GM23338 (cell line): ENCODE measurements around the gene SHISA8.

Experiments used
- CREB1 ChIP-seq: fragments of 250-450 bp; sonication (Bioruptor Pico); IDR thresholded peaks from 2 replicates; pipeline ENCODE4 v1.5.0; 2020; ENCODE audit warnings: low read depth, mild to moderate bottlenecking, moderate library complexity
- EZH2 ChIP-seq: fragments of 200-600 bp; sonication (generic); IDR thresholded peaks from one replicate; pipeline ENCODE4 v1.8.0; 2017; ENCODE audit warnings: antibody characterized with exemption, mild to moderate bottlenecking, low read depth; ENCODE audit not compliant: unreplicated experiment
- EZH2phosphoT487 ChIP-seq: fragments of 200-600 bp; sonication (generic); IDR thresholded peaks from one replicate; pipeline ENCODE4 v1.8.1; 2018; ENCODE audit warnings: antibody characterized with exemption; ENCODE audit not compliant: unreplicated experiment
- JUNB ChIP-seq: IDR thresholded peaks from one replicate; pipeline ENCODE4 v1.6.1; 2016; ENCODE audit warnings: antibody characterized with exemption; ENCODE audit not compliant: unreplicated experiment
- NANOG ChIP-seq: IDR thresholded peaks from 2 replicates; pipeline ENCODE4 v1.6.1; 2016; ENCODE audit warnings: antibody characterized with exemption, borderline replicate concordance
- POLR2AphosphoS5 ChIP-seq: IDR thresholded peaks from 2 replicates; pipeline ENCODE4 v1.6.1; 2016; ENCODE audit warnings: antibody characterized with exemption, low read depth
- STAT1 ChIP-seq: IDR thresholded peaks from one replicate; pipeline ENCODE4 v1.6.1; 2016; ENCODE audit warnings: antibody characterized with exemption; ENCODE audit not compliant: unreplicated experiment
- ZNF114 ChIP-seq: fragments of 250-450 bp; sonication (Bioruptor Pico); IDR thresholded peaks from 2 replicates; pipeline ENCODE4 v1.5.0; 2020; ENCODE audit warnings: mild to moderate bottlenecking, moderate library complexity
- TF ChIP-seq, protein P1 (sequence below), 2 experiments: fragments of 200-600 bp in 1 of 2; sonication (generic) in 1 of 2; conservative IDR thresholded peaks; 2 replicates each; pipeline versions ENCODE4 v1.5.1 to v1.6.1; 2016 to 2017; ENCODE audit warnings: antibody characterized with exemption in 2 of 2, low read depth in 2 of 2, mild to moderate bottlenecking in 2 of 2, moderate library complexity in 1 of 2
- TF ChIP-seq, protein P2 (sequence below): IDR thresholded peaks from one replicate; pipeline ENCODE4 v1.6.1; 2018; ENCODE audit warnings: antibody characterized with exemption; ENCODE audit not compliant: unreplicated experiment
- TF ChIP-seq, protein P3 (sequence below): IDR thresholded peaks from 2 replicates; pipeline ENCODE4 v1.6.1; 2016; ENCODE audit warnings: antibody characterized with exemption
- TF ChIP-seq, protein P4 (sequence below): fragments of 250-450 bp; sonication (Bioruptor Pico); IDR thresholded peaks from 2 replicates; pipeline ENCODE4 v1.5.0; 2020; ENCODE audit warnings: mild to moderate bottlenecking, moderate library complexity

DNA sequence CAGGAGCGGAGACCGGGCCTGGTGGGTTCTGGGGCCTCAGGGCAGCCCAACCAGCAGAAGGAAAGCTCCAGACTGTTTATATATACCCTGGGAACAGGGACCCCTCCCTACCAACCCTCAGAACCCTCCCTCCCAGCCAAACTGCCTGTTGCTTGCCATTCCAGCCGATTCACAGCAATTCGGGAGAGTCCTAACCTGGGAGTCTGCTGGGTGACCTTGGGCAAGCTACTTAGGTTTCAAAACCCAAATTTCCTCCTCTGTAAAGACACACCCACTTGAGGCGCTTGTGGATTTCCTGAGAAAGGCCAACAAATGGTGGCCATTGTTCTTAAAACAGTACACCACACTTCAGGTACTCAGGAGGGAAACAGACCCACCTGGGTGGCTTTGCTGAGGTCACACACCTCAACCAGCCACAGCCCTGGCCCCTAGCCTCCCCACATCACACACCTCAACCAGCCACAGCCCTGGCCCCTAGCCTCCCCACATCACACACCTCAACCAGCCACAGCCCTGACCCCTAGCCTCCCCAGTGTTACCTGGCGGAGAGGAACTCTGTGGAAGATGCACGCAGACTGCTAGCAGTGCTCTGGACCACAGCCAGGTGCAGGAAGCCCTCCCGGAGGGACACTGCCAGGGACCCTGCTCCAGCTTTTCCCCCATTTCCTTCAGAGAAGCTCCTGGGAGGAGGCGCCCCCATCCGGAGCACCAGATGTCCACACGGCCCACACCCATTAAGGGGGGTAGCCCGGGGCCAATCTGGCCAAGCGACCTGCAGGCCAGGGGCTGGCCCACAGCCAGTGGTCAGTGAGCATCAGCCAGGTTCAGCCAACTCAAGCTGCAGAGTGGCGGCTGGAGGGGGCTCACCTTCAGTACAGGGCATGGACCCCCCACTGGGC is 6.2 kb downstream of the SHISA8 start:
- TF ChIP-seq, protein P1, sequence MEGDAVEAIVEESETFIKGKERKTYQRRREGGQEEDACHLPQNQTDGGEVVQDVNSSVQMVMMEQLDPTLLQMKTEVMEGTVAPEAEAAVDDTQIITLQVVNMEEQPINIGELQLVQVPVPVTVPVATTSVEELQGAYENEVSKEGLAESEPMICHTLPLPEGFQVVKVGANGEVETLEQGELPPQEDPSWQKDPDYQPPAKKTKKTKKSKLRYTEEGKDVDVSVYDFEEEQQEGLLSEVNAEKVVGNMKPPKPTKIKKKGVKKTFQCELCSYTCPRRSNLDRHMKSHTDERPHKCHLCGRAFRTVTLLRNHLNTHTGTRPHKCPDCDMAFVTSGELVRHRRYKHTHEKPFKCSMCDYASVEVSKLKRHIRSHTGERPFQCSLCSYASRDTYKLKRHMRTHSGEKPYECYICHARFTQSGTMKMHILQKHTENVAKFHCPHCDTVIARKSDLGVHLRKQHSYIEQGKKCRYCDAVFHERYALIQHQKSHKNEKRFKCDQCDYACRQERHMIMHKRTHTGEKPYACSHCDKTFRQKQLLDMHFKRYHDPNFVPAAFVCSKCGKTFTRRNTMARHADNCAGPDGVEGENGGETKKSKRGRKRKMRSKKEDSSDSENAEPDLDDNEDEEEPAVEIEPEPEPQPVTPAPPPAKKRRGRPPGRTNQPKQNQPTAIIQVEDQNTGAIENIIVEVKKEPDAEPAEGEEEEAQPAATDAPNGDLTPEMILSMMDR (conservative IDR thresholded peaks at IDR 0.05; ENCODE audit: low read depth in 2 of 2): peak; percentile 20 to 48; a peak in 2 of 4 replicates
- no peak for TF ChIP-seq EZH2
- TF ChIP-seq JUNB: no peak
- no peak; the same call in 1 of the 2 replicates for TF ChIP-seq POLR2AphosphoS5
- TF ChIP-seq STAT1: no peak
- no peak for TF ChIP-seq EZH2phosphoT487
- TF ChIP-seq, protein P2, sequence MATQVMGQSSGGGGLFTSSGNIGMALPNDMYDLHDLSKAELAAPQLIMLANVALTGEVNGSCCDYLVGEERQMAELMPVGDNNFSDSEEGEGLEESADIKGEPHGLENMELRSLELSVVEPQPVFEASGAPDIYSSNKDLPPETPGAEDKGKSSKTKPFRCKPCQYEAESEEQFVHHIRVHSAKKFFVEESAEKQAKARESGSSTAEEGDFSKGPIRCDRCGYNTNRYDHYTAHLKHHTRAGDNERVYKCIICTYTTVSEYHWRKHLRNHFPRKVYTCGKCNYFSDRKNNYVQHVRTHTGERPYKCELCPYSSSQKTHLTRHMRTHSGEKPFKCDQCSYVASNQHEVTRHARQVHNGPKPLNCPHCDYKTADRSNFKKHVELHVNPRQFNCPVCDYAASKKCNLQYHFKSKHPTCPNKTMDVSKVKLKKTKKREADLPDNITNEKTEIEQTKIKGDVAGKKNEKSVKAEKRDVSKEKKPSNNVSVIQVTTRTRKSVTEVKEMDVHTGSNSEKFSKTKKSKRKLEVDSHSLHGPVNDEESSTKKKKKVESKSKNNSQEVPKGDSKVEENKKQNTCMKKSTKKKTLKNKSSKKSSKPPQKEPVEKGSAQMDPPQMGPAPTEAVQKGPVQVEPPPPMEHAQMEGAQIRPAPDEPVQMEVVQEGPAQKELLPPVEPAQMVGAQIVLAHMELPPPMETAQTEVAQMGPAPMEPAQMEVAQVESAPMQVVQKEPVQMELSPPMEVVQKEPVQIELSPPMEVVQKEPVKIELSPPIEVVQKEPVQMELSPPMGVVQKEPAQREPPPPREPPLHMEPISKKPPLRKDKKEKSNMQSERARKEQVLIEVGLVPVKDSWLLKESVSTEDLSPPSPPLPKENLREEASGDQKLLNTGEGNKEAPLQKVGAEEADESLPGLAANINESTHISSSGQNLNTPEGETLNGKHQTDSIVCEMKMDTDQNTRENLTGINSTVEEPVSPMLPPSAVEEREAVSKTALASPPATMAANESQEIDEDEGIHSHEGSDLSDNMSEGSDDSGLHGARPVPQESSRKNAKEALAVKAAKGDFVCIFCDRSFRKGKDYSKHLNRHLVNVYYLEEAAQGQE: no peak
- TF ChIP-seq, protein P3, sequence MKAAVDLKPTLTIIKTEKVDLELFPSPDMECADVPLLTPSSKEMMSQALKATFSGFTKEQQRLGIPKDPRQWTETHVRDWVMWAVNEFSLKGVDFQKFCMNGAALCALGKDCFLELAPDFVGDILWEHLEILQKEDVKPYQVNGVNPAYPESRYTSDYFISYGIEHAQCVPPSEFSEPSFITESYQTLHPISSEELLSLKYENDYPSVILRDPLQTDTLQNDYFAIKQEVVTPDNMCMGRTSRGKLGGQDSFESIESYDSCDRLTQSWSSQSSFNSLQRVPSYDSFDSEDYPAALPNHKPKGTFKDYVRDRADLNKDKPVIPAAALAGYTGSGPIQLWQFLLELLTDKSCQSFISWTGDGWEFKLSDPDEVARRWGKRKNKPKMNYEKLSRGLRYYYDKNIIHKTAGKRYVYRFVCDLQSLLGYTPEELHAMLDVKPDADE: no peak
- no peak for TF ChIP-seq CREB1 (CRISPR knock-in tag)
- TF ChIP-seq, protein P4, sequence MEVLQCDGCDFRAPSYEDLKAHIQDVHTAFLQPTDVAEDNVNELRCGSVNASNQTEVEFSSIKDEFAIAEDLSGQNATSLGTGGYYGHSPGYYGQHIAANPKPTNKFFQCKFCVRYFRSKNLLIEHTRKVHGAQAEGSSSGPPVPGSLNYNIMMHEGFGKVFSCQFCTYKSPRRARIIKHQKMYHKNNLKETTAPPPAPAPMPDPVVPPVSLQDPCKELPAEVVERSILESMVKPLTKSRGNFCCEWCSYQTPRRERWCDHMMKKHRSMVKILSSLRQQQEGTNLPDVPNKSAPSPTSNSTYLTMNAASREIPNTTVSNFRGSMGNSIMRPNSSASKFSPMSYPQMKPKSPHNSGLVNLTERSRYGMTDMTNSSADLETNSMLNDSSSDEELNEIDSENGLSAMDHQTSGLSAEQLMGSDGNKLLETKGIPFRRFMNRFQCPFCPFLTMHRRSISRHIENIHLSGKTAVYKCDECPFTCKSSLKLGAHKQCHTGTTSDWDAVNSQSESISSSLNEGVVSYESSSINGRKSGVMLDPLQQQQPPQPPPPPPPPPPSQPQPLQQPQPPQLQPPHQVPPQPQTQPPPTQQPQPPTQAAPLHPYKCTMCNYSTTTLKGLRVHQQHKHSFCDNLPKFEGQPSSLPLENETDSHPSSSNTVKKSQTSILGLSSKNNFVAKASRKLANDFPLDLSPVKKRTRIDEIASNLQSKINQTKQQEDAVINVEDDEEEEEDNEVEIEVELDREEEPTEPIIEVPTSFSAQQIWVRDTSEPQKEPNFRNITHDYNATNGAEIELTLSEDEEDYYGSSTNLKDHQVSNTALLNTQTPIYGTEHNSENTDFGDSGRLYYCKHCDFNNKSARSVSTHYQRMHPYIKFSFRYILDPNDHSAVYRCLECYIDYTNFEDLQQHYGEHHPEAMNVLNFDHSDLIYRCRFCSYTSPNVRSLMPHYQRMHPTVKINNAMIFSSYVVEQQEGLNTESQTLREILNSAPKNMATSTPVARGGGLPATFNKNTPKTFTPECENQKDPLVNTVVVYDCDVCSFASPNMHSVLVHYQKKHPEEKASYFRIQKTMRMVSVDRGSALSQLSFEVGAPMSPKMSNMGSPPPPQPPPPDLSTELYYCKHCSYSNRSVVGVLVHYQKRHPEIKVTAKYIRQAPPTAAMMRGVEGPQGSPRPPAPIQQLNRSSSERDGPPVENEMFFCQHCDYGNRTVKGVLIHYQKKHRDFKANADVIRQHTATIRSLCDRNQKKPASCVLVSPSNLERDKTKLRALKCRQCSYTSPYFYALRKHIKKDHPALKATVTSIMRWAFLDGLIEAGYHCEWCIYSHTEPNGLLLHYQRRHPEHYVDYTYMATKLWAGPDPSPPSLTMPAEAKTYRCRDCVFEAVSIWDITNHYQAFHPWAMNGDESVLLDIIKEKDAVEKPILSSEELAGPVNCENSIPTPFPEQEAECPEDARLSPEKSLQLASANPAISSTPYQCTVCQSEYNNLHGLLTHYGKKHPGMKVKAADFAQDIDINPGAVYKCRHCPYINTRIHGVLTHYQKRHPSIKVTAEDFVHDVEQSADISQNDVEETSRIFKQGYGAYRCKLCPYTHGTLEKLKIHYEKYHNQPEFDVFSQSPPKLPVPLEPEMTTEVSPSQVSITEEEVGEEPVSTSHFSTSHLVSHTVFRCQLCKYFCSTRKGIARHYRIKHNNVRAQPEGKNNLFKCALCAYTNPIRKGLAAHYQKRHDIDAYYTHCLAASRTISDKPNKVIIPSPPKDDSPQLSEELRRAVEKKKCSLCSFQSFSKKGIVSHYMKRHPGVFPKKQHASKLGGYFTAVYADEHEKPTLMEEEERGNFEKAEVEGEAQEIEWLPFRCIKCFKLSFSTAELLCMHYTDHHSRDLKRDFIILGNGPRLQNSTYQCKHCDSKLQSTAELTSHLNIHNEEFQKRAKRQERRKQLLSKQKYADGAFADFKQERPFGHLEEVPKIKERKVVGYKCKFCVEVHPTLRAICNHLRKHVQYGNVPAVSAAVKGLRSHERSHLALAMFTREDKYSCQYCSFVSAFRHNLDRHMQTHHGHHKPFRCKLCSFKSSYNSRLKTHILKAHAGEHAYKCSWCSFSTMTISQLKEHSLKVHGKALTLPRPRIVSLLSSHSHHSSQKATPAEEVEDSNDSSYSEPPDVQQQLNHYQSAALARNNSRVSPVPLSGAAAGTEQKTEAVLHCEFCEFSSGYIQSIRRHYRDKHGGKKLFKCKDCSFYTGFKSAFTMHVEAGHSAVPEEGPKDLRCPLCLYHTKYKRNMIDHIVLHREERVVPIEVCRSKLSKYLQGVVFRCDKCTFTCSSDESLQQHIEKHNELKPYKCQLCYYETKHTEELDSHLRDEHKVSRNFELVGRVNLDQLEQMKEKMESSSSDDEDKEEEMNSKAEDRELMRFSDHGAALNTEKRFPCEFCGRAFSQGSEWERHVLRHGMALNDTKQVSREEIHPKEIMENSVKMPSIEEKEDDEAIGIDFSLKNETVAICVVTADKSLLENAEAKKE: no peak
- no peak for TF ChIP-seq ZNF114 (CRISPR knock-in tag)
- no peak for TF ChIP-seq NANOG
